ENCODE measurements around the gene FAM131A. TPM values are rescaled to one million over a fixed set of nuclear protein-coding genes. Genes with fewer than 3 reads are reported as not detected.

FAM131A gene
- total RNA-seq, 1 donor: 9.8 TPM

DNA sequence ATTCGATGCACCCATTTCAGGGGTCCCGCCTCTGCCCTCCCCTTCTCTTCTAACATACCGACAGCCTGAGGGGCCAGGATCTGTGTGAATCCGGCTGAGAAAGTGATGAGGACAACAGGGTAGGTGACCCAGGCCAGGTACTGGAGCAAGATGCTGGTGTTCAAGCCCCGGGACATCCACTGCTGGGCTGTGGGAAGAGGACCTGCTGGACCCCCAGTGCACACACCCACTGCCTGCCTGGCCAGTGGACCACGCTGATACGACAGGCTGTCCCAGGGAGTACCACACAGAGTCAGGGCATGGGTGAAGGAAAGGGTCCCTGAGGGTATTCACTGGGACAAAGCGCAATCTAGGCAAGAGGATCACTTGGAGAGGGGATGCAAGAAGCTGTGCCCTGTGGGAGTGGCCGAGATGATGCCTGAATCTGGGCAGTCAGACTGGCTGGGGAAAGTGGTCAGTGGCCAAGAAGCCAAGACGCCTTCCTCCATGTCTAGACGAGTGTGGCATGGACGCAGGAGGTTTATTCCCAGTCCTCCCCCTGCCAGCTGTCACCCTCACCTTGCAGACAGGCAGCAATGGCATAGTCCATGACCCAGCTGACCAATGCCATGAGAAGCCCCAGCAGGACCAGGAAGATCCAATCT is 20.8 kb downstream of the FAM131A start:
- peaks cover 17% of the 10 kb centered on the region for H3K4me1 ChIP-seq (ENCODE audit: insufficient read depth, low read length)

GRCh38 chr3:184358921-184359350 is 21.5 kb downstream of the FAM131A start:
- peaks cover 5% of the 10 kb centered on the region for H4K20me1 ChIP-seq (ENCODE audit: insufficient read depth, low read length)
- no peak overlapping the region for H3K4me3 ChIP-seq (ENCODE audit: insufficient read depth, low read length)
- H3K27ac ChIP-seq (ENCODE audit: low read depth, low read length): no peak overlapping the region
- H3K9me3 ChIP-seq (ENCODE audit: low read depth, low read length): no peaks in the 10 kb centered on the region
- peaks cover 13% of the 10 kb centered on the region for H3K79me2 ChIP-seq (ENCODE audit: insufficient read depth, low read length)
- no peaks in the 10 kb centered on the region for H3K27me3 ChIP-seq (ENCODE audit: insufficient read depth, low read length)
- H3K4me1 ChIP-seq (ENCODE audit: insufficient read depth, low read length): peaks cover 18% of the 10 kb centered on the region
- no peak for TF ChIP-seq CTCF (IDR thresholded peaks at IDR 0.05; ENCODE audit: extremely low read depth, low read depth, low read length)
- H3K4me2 ChIP-seq (ENCODE audit: insufficient read depth, low read length): no peak overlapping the region
- H3K36me3 ChIP-seq (ENCODE audit: insufficient read depth, low read length): no peaks in the 10 kb centered on the region
- DNase-seq (ENCODE audit: insufficient read length, low spot score, missing footprints): no peak
- H2AFZ ChIP-seq (ENCODE audit: low read length): no peak overlapping the region

More for the DNA sequence above, 20.8 kb downstream of the FAM131A start:
- DNase-seq (ENCODE audit: insufficient read length, low spot score, missing footprints): no peak
- H2AFZ ChIP-seq (ENCODE audit: low read length): no peak overlapping the region
- no peaks in the 10 kb centered on the region for H3K9me3 ChIP-seq (ENCODE audit: low read depth, low read length)
- H3K79me2 ChIP-seq (ENCODE audit: insufficient read depth, low read length): peaks cover 6% of the 10 kb centered on the region
- no peak overlapping the region for H3K4me3 ChIP-seq (ENCODE audit: insufficient read depth, low read length)
- no peaks in the 10 kb centered on the region for H3K36me3 ChIP-seq (ENCODE audit: insufficient read depth, low read length)
- H4K20me1 ChIP-seq (ENCODE audit: insufficient read depth, low read length): peaks cover 5% of the 10 kb centered on the region
- H3K27ac ChIP-seq (ENCODE audit: low read depth, low read length): no peak overlapping the region
- no peak overlapping the region for H3K4me2 ChIP-seq (ENCODE audit: insufficient read depth, low read length)
- no peaks in the 10 kb centered on the region for H3K27me3 ChIP-seq (ENCODE audit: insufficient read depth, low read length)
- no peak for TF ChIP-seq CTCF (IDR thresholded peaks at IDR 0.05; ENCODE audit: extremely low read depth, low read depth, low read length)

GRCh38 chr3:184359610-184360009 is 22.2 kb downstream of the FAM131A start:
- no peak for DNase-seq (ENCODE audit: insufficient read length, low spot score, missing footprints)
- TF ChIP-seq CTCF (IDR thresholded peaks at IDR 0.05; ENCODE audit: extremely low read depth, low read depth, low read length): no peak
- peaks cover 8% of the 10 kb centered on the region for H4K20me1 ChIP-seq (ENCODE audit: insufficient read depth, low read length)
- peaks cover 3% of the 10 kb centered on the region for H3K36me3 ChIP-seq (ENCODE audit: insufficient read depth, low read length)
- H3K4me3 ChIP-seq (ENCODE audit: insufficient read depth, low read length): no peak overlapping the region
- H3K9me3 ChIP-seq (ENCODE audit: low read depth, low read length): no peaks in the 10 kb centered on the region
- H3K27ac ChIP-seq (ENCODE audit: low read depth, low read length): no peak overlapping the region
- H3K4me1 ChIP-seq (ENCODE audit: insufficient read depth, low read length): peaks cover 25% of the 10 kb centered on the region
- H3K4me2 ChIP-seq (ENCODE audit: insufficient read depth, low read length): no peak overlapping the region
- no peaks in the 10 kb centered on the region for H3K27me3 ChIP-seq (ENCODE audit: insufficient read depth, low read length)
- peaks cover 20% of the 10 kb centered on the region for H3K79me2 ChIP-seq (ENCODE audit: insufficient read depth, low read length)
- H2AFZ ChIP-seq (ENCODE audit: low read length): no peak overlapping the region

DNA sequence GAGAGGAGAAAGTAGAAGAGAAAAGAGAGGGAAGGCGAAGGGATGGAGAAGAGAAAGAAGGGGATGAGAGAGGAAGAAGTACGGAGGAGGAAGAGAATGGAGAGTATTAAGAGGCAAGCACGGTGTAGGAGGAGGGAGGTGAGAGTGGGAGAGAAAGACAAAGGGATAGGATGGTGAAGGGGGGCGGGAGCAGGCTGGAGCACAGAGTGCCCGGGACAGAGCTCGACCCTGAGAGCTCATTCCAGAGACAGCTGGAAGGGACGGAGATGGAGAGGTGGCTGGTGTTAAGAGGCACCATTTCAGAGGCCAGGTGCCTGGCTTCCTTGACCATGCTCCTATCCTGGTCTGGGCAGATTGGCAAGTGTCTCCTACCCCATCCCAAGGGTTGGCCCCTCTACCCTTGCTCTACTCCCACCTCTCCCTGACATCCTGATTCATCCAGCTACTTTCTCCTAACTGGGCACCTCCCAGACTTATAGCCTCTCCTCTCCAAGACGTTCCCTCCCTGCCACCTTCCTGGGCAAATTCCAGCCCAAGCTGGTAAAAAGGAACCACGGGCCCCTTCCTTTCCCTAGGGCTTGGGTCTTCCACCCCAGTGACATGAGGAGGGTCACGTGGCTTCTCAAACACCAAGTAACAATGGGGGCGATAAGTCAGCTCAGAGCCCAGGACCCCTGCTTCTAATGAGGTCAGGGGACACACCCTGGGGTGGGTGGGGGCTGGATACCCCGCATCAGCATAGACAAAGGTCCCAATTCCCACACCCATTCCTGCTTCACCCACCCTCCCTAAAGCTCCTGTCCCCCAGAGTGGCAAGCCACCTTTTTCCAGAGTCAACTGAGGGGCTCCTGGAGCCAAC is 22.9 kb downstream of the FAM131A start:
- Histone ChIP-seq H4K20me1 (ENCODE audit: insufficient read depth, low read length) (peaks cover 7% of the 10 kb centered on the region), H3K4me2 (ENCODE audit: insufficient read depth, low read length) (peak overlapping the region; percentile 94), H2AFZ (ENCODE audit: low read length) (peak overlapping the region; percentile 81), H3K27ac (ENCODE audit: low read depth, low read length) (no peak overlapping the region), H3K9me3 (ENCODE audit: low read depth, low read length) (no peaks in the 10 kb centered on the region), H3K27me3 (ENCODE audit: insufficient read depth, low read length) (no peaks in the 10 kb centered on the region), H3K36me3 (ENCODE audit: insufficient read depth, low read length) (peaks cover 10% of the 10 kb centered on the region), H3K4me1 (ENCODE audit: insufficient read depth, low read length) (peaks cover 27% of the 10 kb centered on the region), H3K4me3 (ENCODE audit: insufficient read depth, low read length) (peak overlapping the region; percentile 90), H3K79me2 (ENCODE audit: insufficient read depth, low read length) (peaks cover 26% of the 10 kb centered on the region)
- TF ChIP-seq CTCF (IDR thresholded peaks at IDR 0.05; ENCODE audit: extremely low read depth, low read depth, low read length): no peak
- no peak for DNase-seq (ENCODE audit: insufficient read length, low spot score, missing footprints)

Measured in osteoblast (primary cell).